Measurements from ENCODE around the gene GCN1. TPM values are rescaled to one million over a fixed set of nuclear protein-coding genes. Genes with fewer than 3 reads are reported as not detected.

GCN1 gene
- total and polyA plus RNA-seq, 10 of the 15 experiments (the other 5 are each of a cell fraction or from before 2014, with no cell fraction given): 10.8 to 150 (median 58.3) TPM

DNA sequence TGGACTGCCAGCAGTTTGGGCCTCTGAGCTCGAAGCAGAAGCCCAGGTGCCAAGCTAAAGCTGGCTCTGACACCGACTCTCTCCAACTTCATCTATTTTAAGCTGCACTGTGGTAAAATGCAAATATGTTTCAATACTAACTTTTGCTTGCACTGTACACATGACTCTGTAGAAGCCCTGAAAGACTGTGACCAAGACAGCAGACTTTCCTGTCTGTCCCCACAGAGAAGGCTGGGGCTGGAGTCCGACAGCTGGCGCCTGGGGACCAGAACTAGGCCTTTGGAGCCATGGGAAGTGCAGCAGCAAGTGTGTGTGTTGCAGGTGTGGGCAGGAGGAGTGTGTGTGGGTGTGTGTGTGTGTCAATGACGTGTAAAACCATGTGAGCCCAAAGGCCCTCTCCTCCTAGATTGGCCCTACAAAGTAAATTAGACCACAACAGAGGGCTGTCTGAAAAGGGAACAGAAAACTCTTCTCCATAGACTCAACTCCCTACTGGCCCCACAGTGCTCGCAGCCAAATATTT is 61.6 kb downstream of the GCN1 start (continued):
- TF ChIP-seq, protein P1, sequence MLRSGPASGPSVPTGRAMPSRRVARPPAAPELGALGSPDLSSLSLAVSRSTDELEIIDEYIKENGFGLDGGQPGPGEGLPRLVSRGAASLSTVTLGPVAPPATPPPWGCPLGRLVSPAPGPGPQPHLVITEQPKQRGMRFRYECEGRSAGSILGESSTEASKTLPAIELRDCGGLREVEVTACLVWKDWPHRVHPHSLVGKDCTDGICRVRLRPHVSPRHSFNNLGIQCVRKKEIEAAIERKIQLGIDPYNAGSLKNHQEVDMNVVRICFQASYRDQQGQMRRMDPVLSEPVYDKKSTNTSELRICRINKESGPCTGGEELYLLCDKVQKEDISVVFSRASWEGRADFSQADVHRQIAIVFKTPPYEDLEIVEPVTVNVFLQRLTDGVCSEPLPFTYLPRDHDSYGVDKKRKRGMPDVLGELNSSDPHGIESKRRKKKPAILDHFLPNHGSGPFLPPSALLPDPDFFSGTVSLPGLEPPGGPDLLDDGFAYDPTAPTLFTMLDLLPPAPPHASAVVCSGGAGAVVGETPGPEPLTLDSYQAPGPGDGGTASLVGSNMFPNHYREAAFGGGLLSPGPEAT (IDR thresholded peaks at IDR 0.05; ENCODE audit: low read depth): peak; percentile 82; the same call in 1 of the 2 replicates
- TF ChIP-seq RAD51 (IDR thresholded peaks at IDR 0.05) (peak; percentile 75), BHLHE40 (IDR thresholded peaks at IDR 0.05; ENCODE audit: borderline replicate concordance in 1 of 2, low read depth in 2 of 2, low read length in 1 of 2) (peak; percentile 70 to 86), SIX5 (IDR thresholded peaks at IDR 0.05; ENCODE audit: low read depth, low read length, severe bottlenecking) (no peak), SMAD1 (IDR thresholded peaks at IDR 0.05; ENCODE audit: low read depth, partially characterized antibody) (peak; percentile 25), ZNF622 (IDR thresholded peaks at IDR 0.05) (no peak), PML (IDR thresholded peaks at IDR 0.05; ENCODE audit: low read length) (0 out of 2 replicates have a peak, but pooled peaks have one; percentile 32), FOXM1 (IDR thresholded peaks at IDR 0.05; ENCODE audit: low read depth, low read length) (peak; percentile 42; the same call in 1 of the 2 replicates), CHD1 (IDR thresholded peaks at IDR 0.05; ENCODE audit: low read depth, low read length) (no peak), MEF2B (IDR thresholded peaks at IDR 0.05; ENCODE audit: partially characterized antibody, poor library complexity, severe bottlenecking) (peak; percentile 92), NR2C1 (IDR thresholded peaks at IDR 0.05) (no peak), NFIC (IDR thresholded peaks at IDR 0.05; ENCODE audit: low read depth, low read length) (peak; percentile 55), IKZF2 (IDR thresholded peaks at IDR 0.05) (peak; percentile 95 to 97)
- TF ChIP-seq, protein P2, sequence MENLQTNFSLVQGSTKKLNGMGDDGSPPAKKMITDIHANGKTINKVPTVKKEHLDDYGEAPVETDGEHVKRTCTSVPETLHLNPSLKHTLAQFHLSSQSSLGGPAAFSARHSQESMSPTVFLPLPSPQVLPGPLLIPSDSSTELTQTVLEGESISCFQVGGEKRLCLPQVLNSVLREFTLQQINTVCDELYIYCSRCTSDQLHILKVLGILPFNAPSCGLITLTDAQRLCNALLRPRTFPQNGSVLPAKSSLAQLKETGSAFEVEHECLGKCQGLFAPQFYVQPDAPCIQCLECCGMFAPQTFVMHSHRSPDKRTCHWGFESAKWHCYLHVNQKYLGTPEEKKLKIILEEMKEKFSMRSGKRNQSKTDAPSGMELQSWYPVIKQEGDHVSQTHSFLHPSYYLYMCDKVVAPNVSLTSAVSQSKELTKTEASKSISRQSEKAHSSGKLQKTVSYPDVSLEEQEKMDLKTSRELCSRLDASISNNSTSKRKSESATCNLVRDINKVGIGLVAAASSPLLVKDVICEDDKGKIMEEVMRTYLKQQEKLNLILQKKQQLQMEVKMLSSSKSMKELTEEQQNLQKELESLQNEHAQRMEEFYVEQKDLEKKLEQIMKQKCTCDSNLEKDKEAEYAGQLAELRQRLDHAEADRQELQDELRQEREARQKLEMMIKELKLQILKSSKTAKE (IDR thresholded peaks at IDR 0.05; ENCODE audit: low read depth, poor library complexity, severe bottlenecking): peak; percentile 91
- TF ChIP-seq, protein P3, sequence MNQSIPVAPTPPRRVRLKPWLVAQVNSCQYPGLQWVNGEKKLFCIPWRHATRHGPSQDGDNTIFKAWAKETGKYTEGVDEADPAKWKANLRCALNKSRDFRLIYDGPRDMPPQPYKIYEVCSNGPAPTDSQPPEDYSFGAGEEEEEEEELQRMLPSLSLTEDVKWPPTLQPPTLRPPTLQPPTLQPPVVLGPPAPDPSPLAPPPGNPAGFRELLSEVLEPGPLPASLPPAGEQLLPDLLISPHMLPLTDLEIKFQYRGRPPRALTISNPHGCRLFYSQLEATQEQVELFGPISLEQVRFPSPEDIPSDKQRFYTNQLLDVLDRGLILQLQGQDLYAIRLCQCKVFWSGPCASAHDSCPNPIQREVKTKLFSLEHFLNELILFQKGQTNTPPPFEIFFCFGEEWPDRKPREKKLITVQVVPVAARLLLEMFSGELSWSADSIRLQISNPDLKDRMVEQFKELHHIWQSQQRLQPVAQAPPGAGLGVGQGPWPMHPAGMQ (IDR thresholded peaks at IDR 0.05; ENCODE audit: borderline replicate concordance): no peak
- TF ChIP-seq, protein P4, sequence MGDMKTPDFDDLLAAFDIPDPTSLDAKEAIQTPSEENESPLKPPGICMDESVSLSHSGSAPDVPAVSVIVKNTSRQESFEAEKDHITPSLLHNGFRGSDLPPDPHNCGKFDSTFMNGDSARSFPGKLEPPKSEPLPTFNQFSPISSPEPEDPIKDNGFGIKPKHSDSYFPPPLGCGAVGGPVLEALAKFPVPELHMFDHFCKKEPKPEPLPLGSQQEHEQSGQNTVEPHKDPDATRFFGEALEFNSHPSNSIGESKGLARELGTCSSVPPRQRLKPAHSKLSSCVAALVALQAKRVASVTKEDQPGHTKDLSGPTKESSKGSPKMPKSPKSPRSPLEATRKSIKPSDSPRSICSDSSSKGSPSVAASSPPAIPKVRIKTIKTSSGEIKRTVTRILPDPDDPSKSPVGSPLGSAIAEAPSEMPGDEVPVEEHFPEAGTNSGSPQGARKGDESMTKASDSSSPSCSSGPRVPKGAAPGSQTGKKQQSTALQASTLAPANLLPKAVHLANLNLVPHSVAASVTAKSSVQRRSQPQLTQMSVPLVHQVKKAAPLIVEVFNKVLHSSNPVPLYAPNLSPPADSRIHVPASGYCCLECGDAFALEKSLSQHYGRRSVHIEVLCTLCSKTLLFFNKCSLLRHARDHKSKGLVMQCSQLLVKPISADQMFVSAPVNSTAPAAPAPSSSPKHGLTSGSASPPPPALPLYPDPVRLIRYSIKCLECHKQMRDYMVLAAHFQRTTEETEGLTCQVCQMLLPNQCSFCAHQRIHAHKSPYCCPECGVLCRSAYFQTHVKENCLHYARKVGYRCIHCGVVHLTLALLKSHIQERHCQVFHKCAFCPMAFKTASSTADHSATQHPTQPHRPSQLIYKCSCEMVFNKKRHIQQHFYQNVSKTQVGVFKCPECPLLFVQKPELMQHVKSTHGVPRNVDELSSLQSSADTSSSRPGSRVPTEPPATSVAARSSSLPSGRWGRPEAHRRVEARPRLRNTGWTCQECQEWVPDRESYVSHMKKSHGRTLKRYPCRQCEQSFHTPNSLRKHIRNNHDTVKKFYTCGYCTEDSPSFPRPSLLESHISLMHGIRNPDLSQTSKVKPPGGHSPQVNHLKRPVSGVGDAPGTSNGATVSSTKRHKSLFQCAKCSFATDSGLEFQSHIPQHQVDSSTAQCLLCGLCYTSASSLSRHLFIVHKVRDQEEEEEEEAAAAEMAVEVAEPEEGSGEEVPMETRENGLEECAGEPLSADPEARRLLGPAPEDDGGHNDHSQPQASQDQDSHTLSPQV (IDR thresholded peaks at IDR 0.05): 0 out of 2 replicates have a peak, but pooled peaks have one; percentile 45
- TF ChIP-seq, protein P5, sequence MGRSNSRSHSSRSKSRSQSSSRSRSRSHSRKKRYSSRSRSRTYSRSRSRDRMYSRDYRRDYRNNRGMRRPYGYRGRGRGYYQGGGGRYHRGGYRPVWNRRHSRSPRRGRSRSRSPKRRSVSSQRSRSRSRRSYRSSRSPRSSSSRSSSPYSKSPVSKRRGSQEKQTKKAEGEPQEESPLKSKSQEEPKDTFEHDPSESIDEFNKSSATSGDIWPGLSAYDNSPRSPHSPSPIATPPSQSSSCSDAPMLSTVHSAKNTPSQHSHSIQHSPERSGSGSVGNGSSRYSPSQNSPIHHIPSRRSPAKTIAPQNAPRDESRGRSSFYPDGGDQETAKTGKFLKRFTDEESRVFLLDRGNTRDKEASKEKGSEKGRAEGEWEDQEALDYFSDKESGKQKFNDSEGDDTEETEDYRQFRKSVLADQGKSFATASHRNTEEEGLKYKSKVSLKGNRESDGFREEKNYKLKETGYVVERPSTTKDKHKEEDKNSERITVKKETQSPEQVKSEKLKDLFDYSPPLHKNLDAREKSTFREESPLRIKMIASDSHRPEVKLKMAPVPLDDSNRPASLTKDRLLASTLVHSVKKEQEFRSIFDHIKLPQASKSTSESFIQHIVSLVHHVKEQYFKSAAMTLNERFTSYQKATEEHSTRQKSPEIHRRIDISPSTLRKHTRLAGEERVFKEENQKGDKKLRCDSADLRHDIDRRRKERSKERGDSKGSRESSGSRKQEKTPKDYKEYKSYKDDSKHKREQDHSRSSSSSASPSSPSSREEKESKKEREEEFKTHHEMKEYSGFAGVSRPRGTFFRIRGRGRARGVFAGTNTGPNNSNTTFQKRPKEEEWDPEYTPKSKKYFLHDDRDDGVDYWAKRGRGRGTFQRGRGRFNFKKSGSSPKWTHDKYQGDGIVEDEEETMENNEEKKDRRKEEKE (IDR thresholded peaks at IDR 0.05): no peak
